Liver (tissue), 9 donors: ENCODE measurements around the gene ETV4. TPM values are rescaled to one million over a fixed set of nuclear protein-coding genes. Genes with fewer than 3 reads are reported as not detected.

Experiments used
- DNase-seq: peaks from one replicate; pipeline ENCODE4 v3.0.0-alpha.2; 2017; ENCODE audit warnings: low spot score
- H3K27ac ChIP-seq, 2 donors: one replicate each; pipeline ENCODE4 v1.7.0; 2013; ENCODE audit warnings: inconsistent platforms in 2 of 2, low read length in 2 of 2, control low read depth in 1 of 2, low read depth in 1 of 2, mild to moderate bottlenecking in 1 of 2
- H3K27me3 ChIP-seq, 4 donors: one replicate each; pipeline versions ENCODE4 v1.6.1 to v1.7.0; 2013; ENCODE audit warnings: low read length in 3 of 4, inconsistent platforms in 1 of 4, mild to moderate bottlenecking in 1 of 4, moderate library complexity in 1 of 4; ENCODE audit not compliant: control insufficient read depth in 4 of 4, insufficient read depth in 4 of 4
- H3K36me3 ChIP-seq, 4 donors: one replicate each; pipeline versions ENCODE4 v1.6.1 to v1.7.0; 2013; ENCODE audit warnings: low read length in 3 of 4, mild to moderate bottlenecking in 3 of 4, low read depth in 1 of 4, moderate library complexity in 1 of 4; ENCODE audit not compliant: control insufficient read depth in 4 of 4, insufficient read depth in 3 of 4
- H3K4me1 ChIP-seq, 4 donors: one replicate each; pipeline versions ENCODE4 v1.6.1 to v1.7.0; 2013; ENCODE audit warnings: low read length in 3 of 4, mild to moderate bottlenecking in 3 of 4, moderate library complexity in 1 of 4; ENCODE audit not compliant: control insufficient read depth in 4 of 4, insufficient read depth in 4 of 4
- H3K4me3 ChIP-seq, 3 donors: one replicate each; pipeline versions ENCODE4 v1.6.1 to v1.7.0; 2013; ENCODE audit warnings: low read length in 3 of 3, control low read depth in 1 of 3, low read depth in 1 of 3, mild to moderate bottlenecking in 1 of 3
- H3K9ac ChIP-seq, 2 donors: one replicate each; pipeline ENCODE4 v1.7.0; 2013; ENCODE audit warnings: low read length in 2 of 2, mild to moderate bottlenecking in 2 of 2, moderate library complexity in 2 of 2, control low read depth in 1 of 2, low read depth in 1 of 2
- H3K9me3 ChIP-seq, 4 donors: one replicate each; pipeline versions ENCODE4 v1.6.1 to v1.7.0; 2013; ENCODE audit warnings: low read length in 3 of 4; ENCODE audit not compliant: control insufficient read depth in 4 of 4
- EGR1 ChIP-seq, 2 donors: IDR thresholded peaks; 2 replicates each; pipeline ENCODE4 v1.6.1; 2016 to 2018; ENCODE audit warnings: antibody characterized with exemption in 2 of 2, low read depth in 2 of 2
- FOXA1 ChIP-seq: IDR thresholded peaks from 2 replicates; pipeline ENCODE4 v1.6.1; 2016; ENCODE audit warnings: antibody characterized with exemption
- FOXA2 ChIP-seq: IDR thresholded peaks from 2 replicates; pipeline ENCODE4 v1.6.1; 2016; ENCODE audit warnings: antibody characterized with exemption
- GABPA ChIP-seq, 2 donors: IDR thresholded peaks in 1 of 2; conservative IDR thresholded peaks in 1 of 2; 2 replicates each; pipeline ENCODE4 v1.6.1; 2016; ENCODE audit warnings: antibody characterized with exemption in 2 of 2, mild to moderate bottlenecking in 1 of 2, moderate library complexity in 1 of 2
- HNF4A ChIP-seq, 2 donors: conservative IDR thresholded peaks; 2 replicates each; pipeline ENCODE4 v1.6.1; 2016; ENCODE audit warnings: antibody characterized with exemption in 2 of 2, mild to moderate bottlenecking in 2 of 2
- HNF4G ChIP-seq: IDR thresholded peaks from 2 replicates; pipeline ENCODE4 v1.6.1; 2016; ENCODE audit warnings: antibody characterized with exemption
- JUND ChIP-seq, 2 donors: IDR thresholded peaks; 2 replicates each; pipeline ENCODE4 v1.6.1; 2016; ENCODE audit warnings: antibody characterized with exemption in 2 of 2
- NR2F2 ChIP-seq: IDR thresholded peaks from 2 replicates; pipeline ENCODE4 v1.6.1; 2016; ENCODE audit warnings: antibody characterized with exemption
- RAD21 ChIP-seq, 2 donors: IDR thresholded peaks; 2 replicates each; pipeline ENCODE4 v1.6.1; 2016; ENCODE audit warnings: antibody characterized with exemption in 2 of 2, mild to moderate bottlenecking in 2 of 2
- RXRA ChIP-seq, 2 donors: IDR thresholded peaks; 2 replicates each; pipeline ENCODE4 v1.6.1; 2017 to 2018; ENCODE audit warnings: antibody characterized with exemption in 2 of 2, mild to moderate bottlenecking in 1 of 2
- SP1 ChIP-seq: IDR thresholded peaks from 2 replicates; pipeline ENCODE4 v1.6.1; 2018; ENCODE audit warnings: antibody characterized with exemption, mild to moderate bottlenecking
- TAF1 ChIP-seq: conservative IDR thresholded peaks from 2 replicates; pipeline ENCODE4 v1.6.1; 2016; ENCODE audit warnings: antibody characterized with exemption, mild to moderate bottlenecking
- YY1 ChIP-seq: IDR thresholded peaks from 2 replicates; pipeline ENCODE4 v1.6.1; 2016; ENCODE audit warnings: antibody characterized with exemption, mild to moderate bottlenecking
- WGBS: extraction: QIAGEN DNeasy Blood & Tissue Kit; methylation state at CpG from one replicate; pipeline ENCODE4 v1.1.7; 2013; 5-methylcytosine and 5-hydroxymethylcytosine counted together
- polyA plus RNA-seq, 2 donors: library from polyadenylated mRNA; stranded (reverse) in 1 of 2; unstranded in 1 of 2; fragments of 200-250 nt in 1 of 2; fragments of >200 nt in 1 of 2; fragmentation: Nextera tagmentation in 1 of 2; extraction: Ambion mirVana in 1 of 2; gene quantifications; one replicate each; pipeline versions ENCODE4 v1.2.1 to v1.2.3, GENCODE V29; 2013 to 2015
- total RNA-seq, 2 donors: library from RNA; depleted of rRNA; stranded (reverse); fragments of >200 nt; gene quantifications; one replicate each; pipeline ENCODE4 v1.2.3, GENCODE V29; 2014
- TF ChIP-seq, protein P1 (sequence below): IDR thresholded peaks from 2 replicates; pipeline ENCODE4 v1.6.1; 2016; ENCODE audit warnings: antibody characterized with exemption
- TF ChIP-seq, protein P2 (sequence below): IDR thresholded peaks from 2 replicates; pipeline ENCODE4 v1.6.1; 2016; ENCODE audit warnings: antibody characterized with exemption
- TF ChIP-seq, protein P3 (sequence below): IDR thresholded peaks from 2 replicates; pipeline ENCODE4 v1.6.1; 2016; ENCODE audit warnings: antibody characterized with exemption, mild to moderate bottlenecking
- TF ChIP-seq, protein P4 (sequence below): fragments of 150-350 bp; IDR thresholded peaks from 2 replicates; pipeline ENCODE4 v1.5.1; 2017; ENCODE audit warnings: improper control_type of control experiment, low read depth, low read length; ENCODE audit not compliant: missing input control
- TF ChIP-seq, protein P5 (sequence below): IDR thresholded peaks from 2 replicates; pipeline ENCODE4 v1.6.1; 2016; ENCODE audit warnings: antibody characterized with exemption
- donor health status: healthy.
- donor health status: healthy.
- donor health status: healthy.
- donor health status: healthy.
- donor health status: healthy.

ETV4 gene
- total and polyA plus RNA-seq, 4 donors, result 0.08 to 1.1 (median 0.46) TPM

DNA sequence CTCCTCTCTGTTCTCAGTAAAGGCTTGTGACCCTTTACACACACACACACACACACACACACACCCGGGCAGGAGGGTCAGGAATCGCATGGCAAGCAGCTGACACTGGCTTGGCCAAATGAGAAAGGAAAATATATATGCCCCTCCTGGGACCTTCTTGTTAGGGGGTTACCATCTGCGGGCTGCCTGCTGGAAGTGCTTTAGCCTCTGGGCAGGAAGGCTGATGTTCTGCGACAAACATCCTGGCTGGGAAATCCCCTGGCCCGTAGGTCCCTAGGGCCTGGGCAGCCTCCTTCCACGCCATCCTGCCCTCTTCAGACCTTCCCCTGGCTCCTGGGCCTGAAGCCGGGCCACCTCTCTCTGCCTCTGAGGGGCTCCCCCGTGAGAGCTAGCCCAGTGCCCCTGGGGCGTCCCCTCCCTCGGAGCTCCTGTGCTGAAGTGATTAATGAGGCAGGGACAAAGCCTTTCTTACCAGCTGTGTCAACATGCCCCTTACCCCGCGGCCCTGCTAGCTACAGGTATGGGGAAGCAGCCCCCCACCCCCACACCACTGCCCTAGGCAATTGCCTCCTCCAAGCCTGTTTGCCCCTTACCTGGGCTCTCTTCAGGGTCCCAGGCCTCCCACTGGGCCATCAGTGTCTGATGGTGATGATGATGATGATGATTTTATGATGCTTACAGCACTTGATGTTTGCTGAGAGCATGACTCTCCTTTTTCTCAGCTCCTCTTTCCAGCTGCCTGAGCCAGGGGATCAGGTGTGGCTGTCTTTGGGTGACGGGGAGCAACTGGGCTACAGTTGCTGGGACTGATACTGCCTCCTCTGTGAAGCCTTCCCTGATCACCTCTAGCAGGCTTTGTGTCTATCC, 32.8 kb upstream of the ETV4 start:
- DNase-seq, result peak; percentile 43
- no peaks in the 10 kb centered on the region for H3K36me3 ChIP-seq
- TF ChIP-seq GABPA (IDR thresholded peaks at IDR 0.05 in 1 of 2, conservative IDR thresholded peaks at IDR 0.05 in 1 of 2) (no peak), YY1 (no peak), HNF4G (no peak), JUND (IDR thresholded peaks at IDR 0.05) (no peak), EGR1 (IDR thresholded peaks at IDR 0.05; ENCODE audit: low read depth in 2 of 2) (no peak), NR2F2 (no peak), TAF1 (no peak)
- TF ChIP-seq, protein P1, sequence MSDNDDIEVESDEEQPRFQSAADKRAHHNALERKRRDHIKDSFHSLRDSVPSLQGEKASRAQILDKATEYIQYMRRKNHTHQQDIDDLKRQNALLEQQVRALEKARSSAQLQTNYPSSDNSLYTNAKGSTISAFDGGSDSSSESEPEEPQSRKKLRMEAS, result no peak
- TF ChIP-seq, protein P2, sequence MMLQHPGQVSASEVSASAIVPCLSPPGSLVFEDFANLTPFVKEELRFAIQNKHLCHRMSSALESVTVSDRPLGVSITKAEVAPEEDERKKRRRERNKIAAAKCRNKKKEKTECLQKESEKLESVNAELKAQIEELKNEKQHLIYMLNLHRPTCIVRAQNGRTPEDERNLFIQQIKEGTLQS, result no peak
- TF ChIP-seq, protein P3, sequence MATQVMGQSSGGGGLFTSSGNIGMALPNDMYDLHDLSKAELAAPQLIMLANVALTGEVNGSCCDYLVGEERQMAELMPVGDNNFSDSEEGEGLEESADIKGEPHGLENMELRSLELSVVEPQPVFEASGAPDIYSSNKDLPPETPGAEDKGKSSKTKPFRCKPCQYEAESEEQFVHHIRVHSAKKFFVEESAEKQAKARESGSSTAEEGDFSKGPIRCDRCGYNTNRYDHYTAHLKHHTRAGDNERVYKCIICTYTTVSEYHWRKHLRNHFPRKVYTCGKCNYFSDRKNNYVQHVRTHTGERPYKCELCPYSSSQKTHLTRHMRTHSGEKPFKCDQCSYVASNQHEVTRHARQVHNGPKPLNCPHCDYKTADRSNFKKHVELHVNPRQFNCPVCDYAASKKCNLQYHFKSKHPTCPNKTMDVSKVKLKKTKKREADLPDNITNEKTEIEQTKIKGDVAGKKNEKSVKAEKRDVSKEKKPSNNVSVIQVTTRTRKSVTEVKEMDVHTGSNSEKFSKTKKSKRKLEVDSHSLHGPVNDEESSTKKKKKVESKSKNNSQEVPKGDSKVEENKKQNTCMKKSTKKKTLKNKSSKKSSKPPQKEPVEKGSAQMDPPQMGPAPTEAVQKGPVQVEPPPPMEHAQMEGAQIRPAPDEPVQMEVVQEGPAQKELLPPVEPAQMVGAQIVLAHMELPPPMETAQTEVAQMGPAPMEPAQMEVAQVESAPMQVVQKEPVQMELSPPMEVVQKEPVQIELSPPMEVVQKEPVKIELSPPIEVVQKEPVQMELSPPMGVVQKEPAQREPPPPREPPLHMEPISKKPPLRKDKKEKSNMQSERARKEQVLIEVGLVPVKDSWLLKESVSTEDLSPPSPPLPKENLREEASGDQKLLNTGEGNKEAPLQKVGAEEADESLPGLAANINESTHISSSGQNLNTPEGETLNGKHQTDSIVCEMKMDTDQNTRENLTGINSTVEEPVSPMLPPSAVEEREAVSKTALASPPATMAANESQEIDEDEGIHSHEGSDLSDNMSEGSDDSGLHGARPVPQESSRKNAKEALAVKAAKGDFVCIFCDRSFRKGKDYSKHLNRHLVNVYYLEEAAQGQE, result no peak
- TF ChIP-seq, protein P4, sequence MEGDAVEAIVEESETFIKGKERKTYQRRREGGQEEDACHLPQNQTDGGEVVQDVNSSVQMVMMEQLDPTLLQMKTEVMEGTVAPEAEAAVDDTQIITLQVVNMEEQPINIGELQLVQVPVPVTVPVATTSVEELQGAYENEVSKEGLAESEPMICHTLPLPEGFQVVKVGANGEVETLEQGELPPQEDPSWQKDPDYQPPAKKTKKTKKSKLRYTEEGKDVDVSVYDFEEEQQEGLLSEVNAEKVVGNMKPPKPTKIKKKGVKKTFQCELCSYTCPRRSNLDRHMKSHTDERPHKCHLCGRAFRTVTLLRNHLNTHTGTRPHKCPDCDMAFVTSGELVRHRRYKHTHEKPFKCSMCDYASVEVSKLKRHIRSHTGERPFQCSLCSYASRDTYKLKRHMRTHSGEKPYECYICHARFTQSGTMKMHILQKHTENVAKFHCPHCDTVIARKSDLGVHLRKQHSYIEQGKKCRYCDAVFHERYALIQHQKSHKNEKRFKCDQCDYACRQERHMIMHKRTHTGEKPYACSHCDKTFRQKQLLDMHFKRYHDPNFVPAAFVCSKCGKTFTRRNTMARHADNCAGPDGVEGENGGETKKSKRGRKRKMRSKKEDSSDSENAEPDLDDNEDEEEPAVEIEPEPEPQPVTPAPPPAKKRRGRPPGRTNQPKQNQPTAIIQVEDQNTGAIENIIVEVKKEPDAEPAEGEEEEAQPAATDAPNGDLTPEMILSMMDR, result no peak
- no peaks in the 10 kb centered on the region for H3K27me3 ChIP-seq
- no peak overlapping the region for H3K4me3 ChIP-seq
- WGBS, result 34% methylated on average over 13 of the region's 13 CpGs
- H3K9me3 ChIP-seq, result no peaks in the 10 kb centered on the region
- H3K27ac ChIP-seq, result no peak overlapping the region
- H3K9ac ChIP-seq, result no peak overlapping the region
- H3K4me1 ChIP-seq, result peaks cover 0 to 3% (median 0%) of the 10 kb centered on the region in 4 donors

DNA sequence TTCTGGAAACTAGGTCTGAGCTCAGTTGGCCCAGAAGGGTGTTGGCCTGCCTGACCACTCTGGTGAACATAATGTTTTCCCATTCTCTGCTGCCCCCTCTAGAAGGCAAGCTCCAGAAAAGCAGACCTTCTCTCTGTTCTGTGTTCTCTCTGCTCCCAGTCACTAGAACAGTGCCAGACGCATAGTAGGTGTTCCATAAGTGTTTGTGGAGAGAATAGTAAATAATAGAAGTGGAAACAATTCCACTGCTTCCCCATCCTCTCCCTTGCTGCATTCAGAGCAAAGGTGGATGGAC, 32.2 kb upstream of the ETV4 start:
- no peaks in the 10 kb centered on the region for H3K9me3 ChIP-seq
- H3K27me3 ChIP-seq, result no peaks in the 10 kb centered on the region
- no peak overlapping the region for H3K4me3 ChIP-seq
- H3K36me3 ChIP-seq, result no peaks in the 10 kb centered on the region
- TF ChIP-seq RXRA (IDR thresholded peaks at IDR 0.05) (no peak), FOXA2 (no peak), FOXA1 (no peak), TAF1 (no peak), HNF4A (conservative IDR thresholded peaks at IDR 0.05) (no peak), GABPA (IDR thresholded peaks at IDR 0.05 in 1 of 2, conservative IDR thresholded peaks at IDR 0.05 in 1 of 2) (no peak), NR2F2 (no peak), SP1 (no peak), JUND (IDR thresholded peaks at IDR 0.05) (no peak), EGR1 (IDR thresholded peaks at IDR 0.05; ENCODE audit: low read depth in 2 of 2) (no peak), HNF4G (no peak), RAD21 (IDR thresholded peaks at IDR 0.05) (no peak), YY1 (no peak)
- TF ChIP-seq, protein P3, result no peak
- TF ChIP-seq, protein P1, result no peak
- TF ChIP-seq, protein P5, sequence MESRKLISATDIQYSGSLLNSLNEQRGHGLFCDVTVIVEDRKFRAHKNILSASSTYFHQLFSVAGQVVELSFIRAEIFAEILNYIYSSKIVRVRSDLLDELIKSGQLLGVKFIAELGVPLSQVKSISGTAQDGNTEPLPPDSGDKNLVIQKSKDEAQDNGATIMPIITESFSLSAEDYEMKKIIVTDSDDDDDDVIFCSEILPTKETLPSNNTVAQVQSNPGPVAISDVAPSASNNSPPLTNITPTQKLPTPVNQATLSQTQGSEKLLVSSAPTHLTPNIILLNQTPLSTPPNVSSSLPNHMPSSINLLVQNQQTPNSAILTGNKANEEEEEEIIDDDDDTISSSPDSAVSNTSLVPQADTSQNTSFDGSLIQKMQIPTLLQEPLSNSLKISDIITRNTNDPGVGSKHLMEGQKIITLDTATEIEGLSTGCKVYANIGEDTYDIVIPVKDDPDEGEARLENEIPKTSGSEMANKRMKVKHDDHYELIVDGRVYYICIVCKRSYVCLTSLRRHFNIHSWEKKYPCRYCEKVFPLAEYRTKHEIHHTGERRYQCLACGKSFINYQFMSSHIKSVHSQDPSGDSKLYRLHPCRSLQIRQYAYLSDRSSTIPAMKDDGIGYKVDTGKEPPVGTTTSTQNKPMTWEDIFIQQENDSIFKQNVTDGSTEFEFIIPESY, result no peak
- no peak overlapping the region for H3K27ac ChIP-seq
- peaks cover 0 to 3% (median 0%) of the 10 kb centered on the region in 4 donors for H3K4me1 ChIP-seq
- no peak for DNase-seq
- whole genome bisulfite sequencing, result 66% methylated on average over 1 of the region's 1 CpG
- H3K9ac ChIP-seq, result no peak overlapping the region
